Endodermal cell (in vitro differentiated cells): Measurements from ENCODE around the gene PRADC1. TPM values are rescaled to one million over a fixed set of nuclear protein-coding genes. Genes with fewer than 3 reads are reported as not detected.

ENCODE experiments used
- DNase-seq: peaks from one replicate; pipeline ENCODE4 v3.0.0-alpha.2; 2017
- H3K27ac ChIP-seq: 2 replicates; pipeline ENCODE4 v1.5.1; 2013; ENCODE audit warnings: mild to moderate bottlenecking, low read depth, low read length, moderate library complexity
- H3K27me3 ChIP-seq: 2 replicates; pipeline ENCODE4 v1.6.1; 2013; ENCODE audit warnings: mild to moderate bottlenecking, low read length, moderate library complexity; ENCODE audit not compliant: insufficient read depth, control insufficient read depth, poor library complexity, severe bottlenecking
- H3K36me3 ChIP-seq: 2 replicates; pipeline ENCODE4 v1.7.0; 2013; ENCODE audit warnings: mild to moderate bottlenecking, low read length, moderate library complexity; ENCODE audit not compliant: control insufficient read depth, insufficient read depth
- H3K4me1 ChIP-seq: one replicate; pipeline ENCODE4 v1.7.0; 2013; ENCODE audit warnings: low read length; ENCODE audit not compliant: control insufficient read depth, insufficient read depth
- H3K4me3 ChIP-seq: 2 replicates; pipeline ENCODE4 v1.5.1; 2013; ENCODE audit warnings: mild to moderate bottlenecking, low read length, moderate library complexity
- H3K9ac ChIP-seq: 2 replicates; pipeline ENCODE4 v1.6.1; 2013; ENCODE audit warnings: mild to moderate bottlenecking, low read length, moderate library complexity; ENCODE audit not compliant: poor library complexity, severe bottlenecking; ENCODE audit errors: extremely low read depth
- H3K9me3 ChIP-seq: 2 replicates; pipeline ENCODE4 v1.6.1; 2013; ENCODE audit warnings: mild to moderate bottlenecking, low read length, moderate library complexity; ENCODE audit not compliant: control insufficient read depth
- H3K27ac Mint-ChIP-seq: 2 replicates; pipeline ENCODE4 v1.8.0; 2020; ENCODE audit warnings: mixed read lengths
- H3K27me3 Mint-ChIP-seq: 2 replicates; pipeline ENCODE4 v1.8.0; 2021; ENCODE audit warnings: mild to moderate bottlenecking, mixed read lengths; ENCODE audit not compliant: insufficient read depth
- H3K36me3 Mint-ChIP-seq: 2 replicates; pipeline ENCODE4 v1.8.0; 2020; ENCODE audit warnings: low read depth, mixed read lengths
- H3K4me1 Mint-ChIP-seq: 2 replicates; pipeline ENCODE4 v1.8.0; 2020; ENCODE audit warnings: mixed read lengths
- H3K4me3 Mint-ChIP-seq: 2 replicates; pipeline ENCODE4 v1.8.0; 2020; ENCODE audit warnings: mild to moderate bottlenecking, moderate library complexity, mixed read lengths
- H3K9me3 Mint-ChIP-seq: 2 replicates; pipeline ENCODE4 v1.8.0; 2020; ENCODE audit warnings: mild to moderate bottlenecking, mixed read lengths
- WGBS, 2 experiments: methylation state at CpG; one replicate each; pipeline versions ENCODE4 v1.1.5 to v1.1.7; 2013; ENCODE audit warnings: missing lambda C conversion rate in 2 of 2, mixed read lengths in 1 of 2; ENCODE audit not compliant: insufficient coverage in 1 of 2, insufficient read length in 1 of 2; 5-methylcytosine and 5-hydroxymethylcytosine counted together
- total RNA-seq, 2 donors: library from RNA; stranded (reverse); fragmentation: NEBNext Ultra II Directional in 1 of 2; extraction: Animal tissue kit (Norgen Biotek cat#: 25700) in 1 of 2; gene quantifications; 2 replicates in 1 of 2; 3 replicates in 1 of 2; pipeline ENCODE4 v1.2.1, GENCODE V29; 2021
- TF ChIP-seq, protein P1 (sequence below): fragments of 200-600 bp; sonication (generic); conservative IDR thresholded peaks from 2 replicates; pipeline ENCODE4 v1.5.0; 2021; ENCODE audit warnings: antibody characterized with exemption, mild to moderate bottlenecking

PRADC1 gene
- total RNA-seq, 2 donors from 2014 or later, result 8.8 to 10.2 TPM

DNA sequence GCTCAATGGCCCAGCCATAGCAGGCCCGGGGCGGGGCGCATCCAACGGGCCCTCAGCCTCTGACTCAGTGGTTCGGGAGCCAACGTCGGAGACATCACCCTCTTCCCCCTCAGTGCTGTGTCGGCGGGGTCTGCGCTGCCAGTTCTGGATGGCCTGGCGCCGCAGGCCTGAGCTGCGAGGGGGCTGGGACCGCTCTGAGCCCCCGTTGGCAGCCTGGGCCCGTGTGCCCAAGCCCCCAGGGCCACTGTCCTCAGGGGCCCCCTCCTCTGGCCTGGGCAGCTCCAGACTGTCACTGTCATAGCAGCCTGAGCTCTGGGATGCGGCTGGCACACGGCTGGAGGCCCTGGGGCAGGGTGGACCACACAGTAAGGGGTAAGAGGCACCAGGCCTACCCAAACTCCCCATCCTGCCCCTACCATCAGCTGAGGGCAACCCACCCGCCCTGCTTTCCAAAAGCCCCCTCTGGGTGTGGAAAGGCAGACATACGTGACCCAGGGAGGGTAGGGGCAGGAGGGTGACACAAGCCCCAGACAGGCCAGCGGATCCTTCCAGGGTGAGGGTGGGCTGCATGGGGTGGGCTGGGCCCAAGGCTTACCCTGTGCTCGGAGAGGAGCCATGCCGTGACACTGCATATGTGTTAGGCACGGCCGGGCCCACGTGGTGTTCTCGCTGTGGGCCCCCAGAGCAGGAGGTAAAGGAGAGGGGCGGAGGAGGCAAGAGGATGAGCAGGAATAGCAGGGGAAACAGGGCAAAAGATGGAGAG lies 32.4 kb upstream of the PRADC1 start:
- Histone ChIP-seq H3K9ac (no peak overlapping the region), H3K4me1 (no peaks in the 10 kb centered on the region), H3K9me3 (no peaks in the 10 kb centered on the region), H3K27me3 (peaks cover 37% of the 10 kb centered on the region), H3K36me3 (no peaks in the 10 kb centered on the region), H3K4me3 (no peak overlapping the region), H3K27ac (no peak overlapping the region)
- no peak overlapping the region for H3K4me3 Mint-ChIP-seq
- DNase-seq, result no peak
- WGBS, 2 experiments, result 90% methylated on average over 15 to 28 of the region's 28 CpGs
- no peak overlapping the region for H3K27ac Mint-ChIP-seq
- peaks cover 7% of the 10 kb centered on the region for H3K36me3 Mint-ChIP-seq
- TF ChIP-seq, protein P1, sequence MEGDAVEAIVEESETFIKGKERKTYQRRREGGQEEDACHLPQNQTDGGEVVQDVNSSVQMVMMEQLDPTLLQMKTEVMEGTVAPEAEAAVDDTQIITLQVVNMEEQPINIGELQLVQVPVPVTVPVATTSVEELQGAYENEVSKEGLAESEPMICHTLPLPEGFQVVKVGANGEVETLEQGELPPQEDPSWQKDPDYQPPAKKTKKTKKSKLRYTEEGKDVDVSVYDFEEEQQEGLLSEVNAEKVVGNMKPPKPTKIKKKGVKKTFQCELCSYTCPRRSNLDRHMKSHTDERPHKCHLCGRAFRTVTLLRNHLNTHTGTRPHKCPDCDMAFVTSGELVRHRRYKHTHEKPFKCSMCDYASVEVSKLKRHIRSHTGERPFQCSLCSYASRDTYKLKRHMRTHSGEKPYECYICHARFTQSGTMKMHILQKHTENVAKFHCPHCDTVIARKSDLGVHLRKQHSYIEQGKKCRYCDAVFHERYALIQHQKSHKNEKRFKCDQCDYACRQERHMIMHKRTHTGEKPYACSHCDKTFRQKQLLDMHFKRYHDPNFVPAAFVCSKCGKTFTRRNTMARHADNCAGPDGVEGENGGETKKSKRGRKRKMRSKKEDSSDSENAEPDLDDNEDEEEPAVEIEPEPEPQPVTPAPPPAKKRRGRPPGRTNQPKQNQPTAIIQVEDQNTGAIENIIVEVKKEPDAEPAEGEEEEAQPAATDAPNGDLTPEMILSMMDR, result no peak
- peaks cover under 1% of the 10 kb centered on the region for H3K4me1 Mint-ChIP-seq
- H3K9me3 Mint-ChIP-seq, result no peaks in the 10 kb centered on the region
- peaks cover 35% of the 10 kb centered on the region for H3K27me3 Mint-ChIP-seq

DNA sequence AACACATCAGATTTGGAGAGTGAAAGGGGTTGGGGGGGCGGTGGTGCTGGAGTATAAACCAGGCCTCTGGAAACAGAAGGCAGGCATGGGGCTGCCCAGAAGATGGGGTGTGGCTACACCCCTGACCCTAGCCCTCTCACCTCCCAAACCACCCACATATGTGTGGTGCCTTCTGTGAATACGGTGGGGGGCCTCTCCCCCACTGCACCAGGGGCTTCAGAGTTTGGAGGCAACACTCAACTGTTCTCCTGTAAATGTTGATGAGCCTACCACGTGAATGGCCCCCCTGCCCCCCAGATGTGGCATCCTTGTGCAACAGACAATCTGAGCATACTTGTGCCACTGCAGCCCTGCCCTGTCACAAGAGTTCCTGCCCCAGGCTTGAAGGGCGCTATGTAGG lies 31.7 kb upstream of the PRADC1 start:
- Histone ChIP-seq H3K36me3 (no peaks in the 10 kb centered on the region), H3K4me3 (no peak overlapping the region), H3K27ac (no peak overlapping the region), H3K9me3 (no peaks in the 10 kb centered on the region), H3K9ac (no peak overlapping the region), H3K4me1 (no peaks in the 10 kb centered on the region), H3K27me3 (peaks cover 30% of the 10 kb centered on the region)
- H3K9me3 Mint-ChIP-seq, result no peaks in the 10 kb centered on the region
- TF ChIP-seq, protein P1, result no peak
- peaks cover 2% of the 10 kb centered on the region for H3K4me1 Mint-ChIP-seq
- no peak overlapping the region for H3K27ac Mint-ChIP-seq
- WGBS, 2 experiments, result 92 to 93% methylated on average over 3 to 4 of the region's 4 CpGs
- no peak for DNase-seq
- peaks cover 28% of the 10 kb centered on the region for H3K27me3 Mint-ChIP-seq
- H3K4me3 Mint-ChIP-seq, result no peak overlapping the region
- peaks cover 7% of the 10 kb centered on the region for H3K36me3 Mint-ChIP-seq

GRCh38 chr2:73264332-73264606 lies 31.2 kb upstream of the PRADC1 start:
- WGBS, 2 experiments, result 91 to 94% methylated on average over 9 to 15 of the region's 15 CpGs
- Mint-ChIP-seq H3K36me3 (peaks cover 7% of the 10 kb centered on the region), H3K27ac (no peak overlapping the region), H3K4me3 (no peak overlapping the region), H3K4me1 (peaks cover 2% of the 10 kb centered on the region), H3K27me3 (peaks cover 26% of the 10 kb centered on the region), H3K9me3 (no peaks in the 10 kb centered on the region)
- H3K9ac ChIP-seq, result no peak overlapping the region
- no peaks in the 10 kb centered on the region for H3K36me3 ChIP-seq
- no peak overlapping the region for H3K27ac ChIP-seq
- H3K27me3 ChIP-seq, result peaks cover 26% of the 10 kb centered on the region
- H3K4me1 ChIP-seq, result no peaks in the 10 kb centered on the region
- TF ChIP-seq, protein P1, result no peak
- no peak overlapping the region for H3K4me3 ChIP-seq
- H3K9me3 ChIP-seq, result no peaks in the 10 kb centered on the region
- no peak for DNase-seq
